GM23248 (cell line): ENCODE data around the gene POLR2B. TPM values are rescaled to one million over a fixed set of nuclear protein-coding genes. Genes with fewer than 3 reads are reported as not detected.
"Not testable (repeated sequence)": the region's sequence is repeated elsewhere in the genome, so short reads cannot be mapped to it uniquely, and the experiment has no call there.

Source experiments
- DNase-seq: peaks from one replicate; pipeline ENCODE4 v3.0.0-alpha.2; 2015
- H2AFZ ChIP-seq: fragments of 200-600 bp; sonication (generic); 2 replicates; pipeline ENCODE4 v1.6.1; 2016; ENCODE audit warnings: antibody characterized with exemption
- H3F3A ChIP-seq: fragments of 200-600 bp; sonication (generic); 2 replicates; pipeline ENCODE4 v1.6.1; 2016; ENCODE audit warnings: mild to moderate bottlenecking, antibody characterized with exemption, mixed run types; ENCODE audit not compliant: insufficient read depth
- H3K27ac ChIP-seq: fragments of 200-600 bp; sonication (generic); 2 replicates; pipeline ENCODE4 v1.5.1; 2016; ENCODE audit warnings: mild to moderate bottlenecking
- H3K27me3 ChIP-seq: fragments of 200-600 bp; sonication (generic); replicated peaks from 2 replicates; pipeline ENCODE4 v1.6.1; 2016; ENCODE audit warnings: mild to moderate bottlenecking; ENCODE audit not compliant: insufficient read depth
- H3K36me3 ChIP-seq: fragments of 200-600 bp; sonication (generic); 2 replicates; pipeline ENCODE4 v1.6.1; 2016; ENCODE audit warnings: low read depth, mild to moderate bottlenecking
- H3K4me1 ChIP-seq: fragments of 200-600 bp; sonication (generic); 2 replicates; pipeline ENCODE4 v1.6.1; 2016; ENCODE audit warnings: mild to moderate bottlenecking; ENCODE audit not compliant: insufficient read depth
- H3K4me2 ChIP-seq: fragments of 200-600 bp; sonication (generic); one replicate; pipeline ENCODE4 v1.6.1; 2016; ENCODE audit warnings: mild to moderate bottlenecking; ENCODE audit not compliant: unreplicated experiment
- H3K4me3 ChIP-seq: fragments of 200-600 bp; sonication (generic); 2 replicates; pipeline ENCODE4 v1.5.1; 2016; ENCODE audit warnings: mild to moderate bottlenecking
- H3K79me2 ChIP-seq: fragments of 200-600 bp; sonication (generic); 2 replicates; pipeline ENCODE4 v1.6.1; 2016; ENCODE audit warnings: mild to moderate bottlenecking; ENCODE audit not compliant: insufficient read depth
- H3K9ac ChIP-seq: fragments of 200-600 bp; sonication (generic); 2 replicates; pipeline ENCODE4 v1.6.1; 2016; ENCODE audit warnings: mild to moderate bottlenecking
- H3K9me2 ChIP-seq: fragments of 200-600 bp; sonication (generic); 2 replicates; pipeline ENCODE4 v1.6.1; 2016; ENCODE audit warnings: mixed run types, mild to moderate bottlenecking, moderate library complexity; ENCODE audit not compliant: insufficient read depth
- H3K9me3 ChIP-seq: fragments of 200-600 bp; sonication (generic); one replicate; pipeline ENCODE4 v1.6.1; 2017; ENCODE audit warnings: low read depth
- H4K20me1 ChIP-seq: fragments of 200-600 bp; sonication (generic); 2 replicates; pipeline ENCODE4 v1.6.0; 2016; ENCODE audit not compliant: insufficient read depth
- EZH2 ChIP-seq: fragments of 200-600 bp; sonication (generic); IDR thresholded peaks from 2 replicates; pipeline ENCODE4 v1.6.1; 2018; ENCODE audit warnings: antibody characterized with exemption, mild to moderate bottlenecking; ENCODE audit not compliant: insufficient read depth, poor library complexity, severe bottlenecking
- EZH2phosphoT487 ChIP-seq: fragments of 200-600 bp; sonication (generic); IDR thresholded peaks from 2 replicates; pipeline ENCODE4 v1.6.1; 2018; ENCODE audit warnings: antibody characterized with exemption, moderate library complexity, mild to moderate bottlenecking, low read depth; ENCODE audit not compliant: insufficient read depth
- WGBS, 2 experiments: methylation state at CpG; one replicate each; pipeline ENCODE4 v1.1.6; 2015 to 2017; ENCODE audit warnings: low lambda C conversion rate in 2 of 2, low coverage in 1 of 2; ENCODE audit errors: missing lambda C conversion rate in 2 of 2; 5-methylcytosine and 5-hydroxymethylcytosine counted together
- in situ Hi-C: fragments of 300-500 bp; cut with MboI; formaldehyde crosslinking; loops from 2 replicates; pipeline ENCODE4 v1.15.0; 2020
- polyA plus RNA-seq: library from polyadenylated mRNA; unstranded; fragments of >200 nt; fragmentation: Nextera tagmentation; extraction: Ambion mirVana; gene quantifications from 2 replicates; pipeline ENCODE4 v1.2.1, GENCODE V29; 2016
- total RNA-seq: library from RNA; depleted of rRNA; stranded (reverse); fragments of >200 nt; shearing (Covaris generic); gene quantifications from 2 replicates; pipeline ENCODE4 v1.2.3, GENCODE V29; 2014

POLR2B gene
- total and polyA plus RNA-seq, 2 experiments from 2014 or later = 50.8 to 86.1 TPM

DNA sequence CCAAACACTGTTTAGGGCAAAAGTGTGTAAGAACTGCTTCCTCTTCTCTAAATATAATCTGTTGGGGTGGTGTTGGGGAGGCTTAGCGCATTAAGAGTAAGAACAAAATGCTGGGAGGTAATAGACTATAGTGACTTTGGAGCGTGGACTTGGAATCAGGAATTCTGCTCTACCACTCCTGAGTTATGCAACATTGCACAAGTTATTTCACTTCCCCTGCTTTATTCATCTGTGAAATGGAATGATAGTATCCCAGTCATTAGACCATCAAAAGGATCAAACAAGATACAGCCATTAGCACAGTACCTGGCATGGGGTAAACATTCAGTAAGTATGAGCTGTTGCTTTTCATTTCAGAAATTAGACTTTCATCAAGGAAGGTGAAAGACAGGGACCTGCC is 72.8 kb downstream of the POLR2B start:
- Histone ChIP-seq H3K9ac (no peak overlapping the region), H3F3A (peaks cover 4% of the 10 kb centered on the region; the same call in 1 of the 2 replicates), H3K4me3 (no peak overlapping the region), H4K20me1 (no peaks in the 10 kb centered on the region), H3K4me1 (peaks cover 11% of the 10 kb centered on the region), H3K27me3 (no peaks in the 10 kb centered on the region), H2AFZ (no peak overlapping the region), H3K27ac (no peak overlapping the region), H3K9me3 (no peaks in the 10 kb centered on the region), H3K79me2 (peaks cover 41% of the 10 kb centered on the region), H3K36me3 (no peaks in the 10 kb centered on the region), H3K9me2 (no peaks in the 10 kb centered on the region), H3K4me2 (no peak overlapping the region)
- in situ Hi-C loops = no loop called here
- 97 to 98% methylated on average over 2 of the region's 2 CpGs for WGBS, 2 experiments
- TF ChIP-seq EZH2 (no peak), EZH2phosphoT487 (no peak)
- DNase-seq = no peak

DNA sequence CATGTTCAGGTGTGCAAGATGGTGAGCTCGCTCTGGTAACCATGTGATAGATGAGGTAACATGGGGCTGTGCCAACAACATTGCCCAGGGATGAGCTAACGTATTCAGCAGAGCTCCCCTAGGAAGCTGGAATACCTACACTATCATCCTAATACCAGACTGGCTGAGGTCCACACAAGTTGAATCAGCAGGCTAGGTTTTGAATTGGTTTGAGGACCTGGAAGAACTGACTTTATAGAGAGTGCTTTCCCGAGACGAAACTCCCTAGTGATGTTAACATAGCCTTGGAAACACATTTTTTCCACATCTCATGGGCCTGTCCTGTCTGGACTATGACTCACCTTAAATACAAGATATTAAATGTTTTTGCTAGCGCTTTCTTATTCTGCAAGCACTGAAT is 74.8 kb downstream of the POLR2B start:
- 80 to 84% methylated on average over 5 of the region's 5 CpGs for WGBS, 2 experiments
- peak overlapping the region; percentile 18; the same call in 1 of the 2 replicates for H3K27ac ChIP-seq
- H3K9me2 ChIP-seq = no peaks in the 10 kb centered on the region
- no peak overlapping the region for H3K9ac ChIP-seq
- H4K20me1 ChIP-seq = no peaks in the 10 kb centered on the region
- no peaks in the 10 kb centered on the region for H3K27me3 ChIP-seq
- H3K36me3 ChIP-seq = no peaks in the 10 kb centered on the region
- no peak overlapping the region for H3K4me3 ChIP-seq
- H3K79me2 ChIP-seq = peaks cover 51% of the 10 kb centered on the region
- no peak overlapping the region for H3K4me2 ChIP-seq
- DNase-seq = peak; percentile 62
- TF ChIP-seq EZH2 = no peak
- no peak for TF ChIP-seq EZH2phosphoT487
- no peaks in the 10 kb centered on the region for H3K9me3 ChIP-seq
- peaks cover 9% of the 10 kb centered on the region for H3K4me1 ChIP-seq
- H2AFZ ChIP-seq = no peak overlapping the region
- peaks cover 4% of the 10 kb centered on the region; the same call in 1 of the 2 replicates for H3F3A ChIP-seq
- in situ Hi-C loops = no loop called here

DNA sequence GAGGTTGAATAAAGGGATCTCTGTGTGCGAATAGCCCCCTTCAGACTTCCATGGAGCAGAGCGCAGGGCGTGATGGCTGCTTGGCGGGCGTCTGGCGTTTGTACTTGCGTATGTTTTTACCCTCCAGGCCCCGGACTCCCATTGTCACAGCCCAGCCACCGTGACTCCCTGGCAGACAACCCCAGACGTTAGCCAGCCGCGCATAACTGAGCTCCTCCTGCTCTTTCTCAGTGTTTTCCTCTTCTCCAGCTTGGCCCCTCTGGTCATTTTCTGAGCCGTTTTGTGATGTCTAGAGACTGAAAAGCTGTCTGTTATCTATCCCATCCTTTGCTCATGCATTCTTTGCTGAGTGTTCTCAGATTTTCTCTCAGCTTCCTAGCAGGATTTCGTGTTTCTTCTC is 77.2 kb downstream of the POLR2B start:
- Histone ChIP-seq H3K9me3 (no peaks in the 10 kb centered on the region), H3K36me3 (no peaks in the 10 kb centered on the region), H3K4me1 (peaks cover under 1% of the 10 kb centered on the region; the same call in 1 of the 2 replicates), H4K20me1 (no peaks in the 10 kb centered on the region), H3K9ac (no peak overlapping the region), H3K9me2 (no peaks in the 10 kb centered on the region), H3K27me3 (no peaks in the 10 kb centered on the region), H3K79me2 (peaks cover 49% of the 10 kb centered on the region), H3K4me2 (no peak overlapping the region), H3K27ac (no peak overlapping the region), H2AFZ (no peak overlapping the region), H3F3A (peaks cover 8% of the 10 kb centered on the region; the same call in 1 of the 2 replicates), H3K4me3 (no peak overlapping the region)
- in situ Hi-C loops = no loop called here
- 79 to 81% methylated on average over 14 of the region's 14 CpGs for WGBS, 2 experiments
- no peak for TF ChIP-seq EZH2
- TF ChIP-seq EZH2phosphoT487 = no peak
- no peak for DNase-seq

DNA sequence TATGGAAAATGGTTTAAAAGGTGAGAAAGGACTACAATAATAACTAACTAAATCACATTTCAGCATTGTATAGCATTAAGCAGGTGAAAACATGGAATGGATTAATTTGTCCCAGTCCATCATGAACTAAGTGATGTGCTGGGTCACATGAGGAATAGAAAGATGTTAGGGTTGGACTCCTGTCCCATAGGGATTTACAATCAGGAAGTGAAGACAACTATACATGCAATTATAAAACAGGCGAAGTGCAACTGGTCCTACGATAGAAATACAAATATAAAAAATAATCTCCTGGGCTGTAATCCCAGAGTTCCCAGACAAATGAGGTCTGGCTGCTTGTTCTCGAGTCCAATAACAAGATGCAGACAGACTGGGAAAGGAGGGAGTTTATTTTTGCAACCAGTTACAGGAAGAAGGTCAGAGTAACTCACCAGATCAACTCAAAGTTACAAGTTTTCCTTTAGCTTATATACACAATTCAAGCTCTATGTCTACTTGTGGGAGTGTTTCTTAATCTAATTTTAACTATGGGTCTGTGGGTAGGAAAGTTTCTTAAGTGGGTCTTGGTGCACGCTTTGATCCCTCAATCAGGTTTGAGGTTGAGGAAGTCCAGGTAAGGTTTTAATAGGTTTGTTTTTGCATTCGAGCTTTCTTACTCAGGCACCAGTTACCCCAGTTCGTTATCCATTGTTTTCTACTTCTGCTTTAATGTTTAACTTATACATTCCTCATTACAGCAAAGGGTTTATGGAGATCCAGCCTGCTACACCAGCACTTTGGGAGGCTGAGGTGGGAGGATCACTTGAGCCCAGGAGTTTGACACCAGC is 81.4 kb downstream of the POLR2B start:
- Histone ChIP-seq H3K79me2 (peaks cover 51% of the 10 kb centered on the region), H3K9me2 (no peaks in the 10 kb centered on the region), H3F3A (peaks cover 37% of the 10 kb centered on the region), H3K27me3 (no peaks in the 10 kb centered on the region), H4K20me1 (no peaks in the 10 kb centered on the region), H3K4me2 (no peak overlapping the region), H3K9me3 (peaks cover 3% of the 10 kb centered on the region), H3K36me3 (no peaks in the 10 kb centered on the region), H3K4me1 (peaks cover 42% of the 10 kb centered on the region), H2AFZ (no peak overlapping the region), H3K27ac (no peak overlapping the region), H3K9ac (no peak overlapping the region), H3K4me3 (no peak overlapping the region)
- TF ChIP-seq EZH2 (no peak), EZH2phosphoT487 (no peak)
- DNase-seq = no peak
- in situ Hi-C loops = no loop called here
- 82 to 88% methylated on average over 6 of the region's 6 CpGs for WGBS, 2 experiments

DNA sequence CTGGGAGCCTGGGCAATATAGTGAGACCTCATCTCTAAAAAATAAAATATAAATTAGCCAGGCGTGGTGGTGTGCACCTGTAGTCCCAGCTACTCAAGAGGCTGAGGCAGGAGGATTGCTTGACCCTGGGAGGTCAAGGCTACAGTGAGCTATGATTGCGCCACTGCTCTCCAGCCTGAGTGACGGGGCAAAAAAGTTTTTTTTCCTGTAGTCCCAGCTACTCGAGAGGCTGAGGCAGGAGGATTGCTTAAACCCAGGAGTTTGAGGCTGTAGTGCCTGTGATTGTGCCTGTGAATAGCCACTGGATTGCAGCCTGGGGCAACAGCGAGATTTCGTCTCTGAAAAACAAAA is 82.0 kb downstream of the POLR2B start:
- DNase-seq = not testable (repeated sequence)

More for the DNA sequence above, 82.0 kb downstream of the POLR2B start:
- H2AFZ ChIP-seq, H3K4me3 ChIP-seq, H3K27me3 ChIP-seq, H3K4me2 ChIP-seq, H3K9ac ChIP-seq, H3K9me3 ChIP-seq, H4K20me1 ChIP-seq, H3K27ac ChIP-seq, H3K36me3 ChIP-seq, H3K9me2 ChIP-seq, in situ Hi-C loops: not testable (repeated sequence)
- WGBS, 2 experiments = 90 to 92% methylated on average over 6 of the region's 6 CpGs
- Histone ChIP-seq H3K4me1 (peaks cover 44% of the 10 kb centered on the region), H3K79me2 (peaks cover 51% of the 10 kb centered on the region), H3F3A (peaks cover 38% of the 10 kb centered on the region)
